ENCODE data around the gene NAA60.

NAA60 gene

GRCh38 chr16:3503523-3503922 is 60.0 kb downstream of the NAA60 start:
- ChIA-PET CTCF (no interaction called here), POLR2A (no interaction called here)
- no peak for TF ChIP-seq BHLHE40 (IDR thresholded peaks at IDR 0.05; ENCODE audit: borderline replicate concordance)
- no peak for TF ChIP-seq LEF1 (IDR thresholded peaks at IDR 0.05; ENCODE audit: borderline replicate concordance)
- TF ChIP-seq PKNOX1 (IDR thresholded peaks at IDR 0.05): no peak
- TF ChIP-seq SUZ12 (IDR thresholded peaks at IDR 0.05): no peak
- TF ChIP-seq FOXK2 (IDR thresholded peaks at IDR 0.05): no peak
- no peak for TF ChIP-seq SP1 (IDR thresholded peaks at IDR 0.05)
- TF ChIP-seq TARDBP (IDR thresholded peaks at IDR 0.05): no peak
- TF ChIP-seq FOXM1 (IDR thresholded peaks at IDR 0.05; ENCODE audit: borderline replicate concordance): no peak
- TF ChIP-seq FOXA1 (IDR thresholded peaks at IDR 0.05): no peak
- TF ChIP-seq ELF4 (IDR thresholded peaks at IDR 0.05): no peak
- no peak for TF ChIP-seq NFRKB (IDR thresholded peaks at IDR 0.05)
- DNase-seq (ENCODE audit: extremely low spot score): no peak

- ChIA-PET POLR2A (no interaction called here), CTCF (no interaction called here)
- no peak for TF ChIP-seq ELF4 (IDR thresholded peaks at IDR 0.05)
- TF ChIP-seq FOXM1 (IDR thresholded peaks at IDR 0.05; ENCODE audit: borderline replicate concordance): no peak
- no peak for TF ChIP-seq LEF1 (IDR thresholded peaks at IDR 0.05; ENCODE audit: borderline replicate concordance)
- TF ChIP-seq L3MBTL2 (conservative IDR thresholded peaks at IDR 0.05): no peak
- TF ChIP-seq ZNF384 (IDR thresholded peaks at IDR 0.05): no peak
- TF ChIP-seq FOXA1 (IDR thresholded peaks at IDR 0.05): no peak
- TF ChIP-seq SP1 (IDR thresholded peaks at IDR 0.05): no peak
- TF ChIP-seq SUZ12 (IDR thresholded peaks at IDR 0.05): no peak
- no peak for TF ChIP-seq TARDBP (IDR thresholded peaks at IDR 0.05)
- no peak for TF ChIP-seq PKNOX1 (IDR thresholded peaks at IDR 0.05)
- no peak for TF ChIP-seq FOXK2 (IDR thresholded peaks at IDR 0.05)
- no peak for TF ChIP-seq HDGF (IDR thresholded peaks at IDR 0.05; ENCODE audit: borderline replicate concordance)
- no peak for DNase-seq (ENCODE audit: extremely low spot score)
Measured at GRCh38 chr16:3508736-3509135, 65.3 kb downstream of the NAA60 start.

- no peak for DNase-seq (ENCODE audit: extremely low spot score)
- TF ChIP-seq ELF4 (IDR thresholded peaks at IDR 0.05) (no peak), L3MBTL2 (conservative IDR thresholded peaks at IDR 0.05) (no peak), NFRKB (IDR thresholded peaks at IDR 0.05) (no peak)
- ChIA-PET CTCF (no interaction called here), POLR2A (no interaction called here)
Measured at GRCh38 chr16:3509470-3509928, 66.0 kb downstream of the NAA60 start.

DNA sequence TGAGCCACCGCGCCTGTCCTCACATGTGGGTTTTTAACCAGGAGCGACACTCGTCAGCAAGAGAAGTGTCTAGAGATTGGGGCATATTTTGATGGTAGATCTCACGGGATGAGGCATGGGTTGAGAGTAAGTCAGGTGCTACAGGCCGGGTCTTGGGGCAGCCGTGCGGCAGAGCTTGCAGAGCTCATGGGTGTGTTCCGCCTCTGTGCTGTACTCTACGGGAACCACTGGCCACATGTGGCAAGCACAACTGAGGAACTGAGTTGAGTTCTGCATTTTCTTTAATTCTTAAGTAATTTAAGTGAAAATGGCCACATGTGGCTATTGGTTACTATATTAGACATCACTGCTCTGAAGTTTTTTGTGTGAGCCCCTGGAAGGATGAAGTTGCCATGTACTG is 66.9 kb downstream of the NAA60 start:
- DNase-seq (ENCODE audit: extremely low spot score): no peak
- CTCF ChIA-PET: no interaction called here
- POLR2A ChIA-PET: no interaction called here

GRCh38 chr16:3511286-3512180 is 68.1 kb downstream of the NAA60 start:
- TF ChIP-seq FOXA1 (IDR thresholded peaks at IDR 0.05) (no peak), PKNOX1 (IDR thresholded peaks at IDR 0.05) (no peak), LEF1 (IDR thresholded peaks at IDR 0.05; ENCODE audit: borderline replicate concordance) (no peak), HDGF (IDR thresholded peaks at IDR 0.05; ENCODE audit: borderline replicate concordance) (no peak), FOXM1 (IDR thresholded peaks at IDR 0.05; ENCODE audit: borderline replicate concordance) (no peak), SP1 (IDR thresholded peaks at IDR 0.05) (no peak), CTBP1 (IDR thresholded peaks at IDR 0.05; ENCODE audit: borderline replicate concordance) (no peak), L3MBTL2 (conservative IDR thresholded peaks at IDR 0.05) (no peak), ZNF384 (IDR thresholded peaks at IDR 0.05) (no peak), FOXK2 (IDR thresholded peaks at IDR 0.05) (no peak), NFRKB (IDR thresholded peaks at IDR 0.05) (no peak), BHLHE40 (IDR thresholded peaks at IDR 0.05; ENCODE audit: borderline replicate concordance) (no peak), TARDBP (IDR thresholded peaks at IDR 0.05) (no peak), ELF4 (IDR thresholded peaks at IDR 0.05) (no peak), SUZ12 (IDR thresholded peaks at IDR 0.05) (no peak), ARNT (IDR thresholded peaks at IDR 0.05) (no peak)
- DNase-seq (ENCODE audit: extremely low spot score): no peak
- ChIA-PET CTCF (no interaction called here), POLR2A (no interaction called here)

More for the DNA sequence above, 66.9 kb downstream of the NAA60 start:
- TF ChIP-seq PKNOX1 (IDR thresholded peaks at IDR 0.05): no peak
- TF ChIP-seq ARNT (IDR thresholded peaks at IDR 0.05): no peak
- TF ChIP-seq SUZ12 (IDR thresholded peaks at IDR 0.05): no peak
- no peak for TF ChIP-seq HDGF (IDR thresholded peaks at IDR 0.05; ENCODE audit: borderline replicate concordance)
- TF ChIP-seq SP1 (IDR thresholded peaks at IDR 0.05): no peak
- TF ChIP-seq NFRKB (IDR thresholded peaks at IDR 0.05): no peak
- no peak for TF ChIP-seq LEF1 (IDR thresholded peaks at IDR 0.05; ENCODE audit: borderline replicate concordance)
- no peak for TF ChIP-seq FOXM1 (IDR thresholded peaks at IDR 0.05; ENCODE audit: borderline replicate concordance)
- no peak for TF ChIP-seq L3MBTL2 (conservative IDR thresholded peaks at IDR 0.05)
- TF ChIP-seq ZNF384 (IDR thresholded peaks at IDR 0.05): no peak
- TF ChIP-seq CTBP1 (IDR thresholded peaks at IDR 0.05; ENCODE audit: borderline replicate concordance): no peak
- no peak for TF ChIP-seq TARDBP (IDR thresholded peaks at IDR 0.05)
- no peak for TF ChIP-seq FOXA1 (IDR thresholded peaks at IDR 0.05)
- TF ChIP-seq ELF4 (IDR thresholded peaks at IDR 0.05): no peak
- no peak for TF ChIP-seq FOXK2 (IDR thresholded peaks at IDR 0.05)
- TF ChIP-seq BHLHE40 (IDR thresholded peaks at IDR 0.05; ENCODE audit: borderline replicate concordance): no peak

Data from HEK293T (cell line).